Measurements from ENCODE around the gene FNDC3B.

DNA sequence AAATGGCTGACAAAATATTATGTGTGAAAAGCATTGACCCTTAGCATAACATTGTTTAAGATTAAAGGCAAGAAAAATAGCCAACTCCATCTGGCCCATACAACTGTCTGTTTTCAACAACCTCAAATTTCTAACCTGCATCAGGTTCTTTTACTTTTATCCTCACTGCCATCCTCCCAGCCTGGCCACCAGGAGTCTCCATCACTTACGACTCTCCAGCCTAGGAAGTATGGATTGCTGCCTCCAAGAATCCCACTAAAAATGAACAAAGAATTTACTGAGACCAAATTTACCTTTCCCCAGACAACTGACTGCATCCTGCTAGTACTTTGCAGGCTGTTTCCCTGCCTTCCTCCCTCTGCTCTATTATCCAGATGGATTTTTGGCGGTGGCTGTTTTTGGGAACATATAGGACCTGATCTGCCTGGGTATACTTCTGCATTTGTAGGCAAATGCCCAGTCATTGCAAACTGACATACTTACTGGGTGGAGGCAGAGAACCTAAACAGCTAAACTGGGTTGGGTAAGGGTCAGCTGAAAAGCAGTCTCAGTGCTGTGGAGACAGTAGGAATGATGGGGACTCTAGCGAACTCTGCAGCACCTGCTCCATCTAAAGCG, 264.7 kb downstream of the FNDC3B start:
- no peak for TF ChIP-seq MAZ (IDR thresholded peaks at IDR 0.05; ENCODE audit: borderline replicate concordance, low read depth, low read length)
- no peak for TF ChIP-seq EP300 (IDR thresholded peaks at IDR 0.05)
- no peak for TF ChIP-seq MAFK (IDR thresholded peaks at IDR 0.05; ENCODE audit: partially characterized antibody)
- no peak for TF ChIP-seq POLR2A (IDR thresholded peaks at IDR 0.05; ENCODE audit: low read length)
- no peak for TF ChIP-seq SMC3 (IDR thresholded peaks at IDR 0.05)
- TF ChIP-seq, protein P1, sequence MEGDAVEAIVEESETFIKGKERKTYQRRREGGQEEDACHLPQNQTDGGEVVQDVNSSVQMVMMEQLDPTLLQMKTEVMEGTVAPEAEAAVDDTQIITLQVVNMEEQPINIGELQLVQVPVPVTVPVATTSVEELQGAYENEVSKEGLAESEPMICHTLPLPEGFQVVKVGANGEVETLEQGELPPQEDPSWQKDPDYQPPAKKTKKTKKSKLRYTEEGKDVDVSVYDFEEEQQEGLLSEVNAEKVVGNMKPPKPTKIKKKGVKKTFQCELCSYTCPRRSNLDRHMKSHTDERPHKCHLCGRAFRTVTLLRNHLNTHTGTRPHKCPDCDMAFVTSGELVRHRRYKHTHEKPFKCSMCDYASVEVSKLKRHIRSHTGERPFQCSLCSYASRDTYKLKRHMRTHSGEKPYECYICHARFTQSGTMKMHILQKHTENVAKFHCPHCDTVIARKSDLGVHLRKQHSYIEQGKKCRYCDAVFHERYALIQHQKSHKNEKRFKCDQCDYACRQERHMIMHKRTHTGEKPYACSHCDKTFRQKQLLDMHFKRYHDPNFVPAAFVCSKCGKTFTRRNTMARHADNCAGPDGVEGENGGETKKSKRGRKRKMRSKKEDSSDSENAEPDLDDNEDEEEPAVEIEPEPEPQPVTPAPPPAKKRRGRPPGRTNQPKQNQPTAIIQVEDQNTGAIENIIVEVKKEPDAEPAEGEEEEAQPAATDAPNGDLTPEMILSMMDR (IDR thresholded peaks at IDR 0.05), result no peak
- TF ChIP-seq, protein P2, sequence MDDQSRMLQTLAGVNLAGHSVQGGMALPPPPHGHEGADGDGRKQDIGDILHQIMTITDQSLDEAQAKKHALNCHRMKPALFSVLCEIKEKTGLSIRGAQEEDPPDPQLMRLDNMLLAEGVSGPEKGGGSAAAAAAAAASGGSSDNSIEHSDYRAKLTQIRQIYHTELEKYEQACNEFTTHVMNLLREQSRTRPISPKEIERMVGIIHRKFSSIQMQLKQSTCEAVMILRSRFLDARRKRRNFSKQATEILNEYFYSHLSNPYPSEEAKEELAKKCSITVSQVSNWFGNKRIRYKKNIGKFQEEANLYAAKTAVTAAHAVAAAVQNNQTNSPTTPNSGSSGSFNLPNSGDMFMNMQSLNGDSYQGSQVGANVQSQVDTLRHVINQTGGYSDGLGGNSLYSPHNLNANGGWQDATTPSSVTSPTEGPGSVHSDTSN (IDR thresholded peaks at IDR 0.05), result no peak
- TF ChIP-seq POLR2AphosphoS2 (conservative IDR thresholded peaks at IDR 0.05; ENCODE audit: low read length), result no peak
- TF ChIP-seq CEBPB (IDR thresholded peaks at IDR 0.05), result no peak
- TF ChIP-seq, protein P3, sequence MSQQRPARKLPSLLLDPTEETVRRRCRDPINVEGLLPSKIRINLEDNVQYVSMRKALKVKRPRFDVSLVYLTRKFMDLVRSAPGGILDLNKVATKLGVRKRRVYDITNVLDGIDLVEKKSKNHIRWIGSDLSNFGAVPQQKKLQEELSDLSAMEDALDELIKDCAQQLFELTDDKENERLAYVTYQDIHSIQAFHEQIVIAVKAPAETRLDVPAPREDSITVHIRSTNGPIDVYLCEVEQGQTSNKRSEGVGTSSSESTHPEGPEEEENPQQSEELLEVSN (IDR thresholded peaks at IDR 0.05; ENCODE audit: borderline replicate concordance, low read depth), result no peak
- TF ChIP-seq, protein P4, sequence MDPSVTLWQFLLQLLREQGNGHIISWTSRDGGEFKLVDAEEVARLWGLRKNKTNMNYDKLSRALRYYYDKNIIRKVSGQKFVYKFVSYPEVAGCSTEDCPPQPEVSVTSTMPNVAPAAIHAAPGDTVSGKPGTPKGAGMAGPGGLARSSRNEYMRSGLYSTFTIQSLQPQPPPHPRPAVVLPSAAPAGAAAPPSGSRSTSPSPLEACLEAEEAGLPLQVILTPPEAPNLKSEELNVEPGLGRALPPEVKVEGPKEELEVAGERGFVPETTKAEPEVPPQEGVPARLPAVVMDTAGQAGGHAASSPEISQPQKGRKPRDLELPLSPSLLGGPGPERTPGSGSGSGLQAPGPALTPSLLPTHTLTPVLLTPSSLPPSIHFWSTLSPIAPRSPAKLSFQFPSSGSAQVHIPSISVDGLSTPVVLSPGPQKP (IDR thresholded peaks at IDR 0.05; ENCODE audit: low read depth, low read length), result no peak
- TF ChIP-seq RFX5 (IDR thresholded peaks at IDR 0.05), result no peak
- TF ChIP-seq, protein P5, sequence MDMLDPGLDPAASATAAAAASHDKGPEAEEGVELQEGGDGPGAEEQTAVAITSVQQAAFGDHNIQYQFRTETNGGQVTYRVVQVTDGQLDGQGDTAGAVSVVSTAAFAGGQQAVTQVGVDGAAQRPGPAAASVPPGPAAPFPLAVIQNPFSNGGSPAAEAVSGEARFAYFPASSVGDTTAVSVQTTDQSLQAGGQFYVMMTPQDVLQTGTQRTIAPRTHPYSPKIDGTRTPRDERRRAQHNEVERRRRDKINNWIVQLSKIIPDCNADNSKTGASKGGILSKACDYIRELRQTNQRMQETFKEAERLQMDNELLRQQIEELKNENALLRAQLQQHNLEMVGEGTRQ (IDR thresholded peaks at IDR 0.05), result no peak
- TF ChIP-seq HOXA7 (CRISPR knock-in tag; IDR thresholded peaks at IDR 0.05), result no peak

Measured in A549 (cell line).